ENCODE results near the gene NRG3. TPM values are rescaled to one million over a fixed set of nuclear protein-coding genes. Genes with fewer than 3 reads are reported as not detected.

NRG3 gene
- total RNA-seq, 1 experiment from 2014 or later, result not detected

DNA sequence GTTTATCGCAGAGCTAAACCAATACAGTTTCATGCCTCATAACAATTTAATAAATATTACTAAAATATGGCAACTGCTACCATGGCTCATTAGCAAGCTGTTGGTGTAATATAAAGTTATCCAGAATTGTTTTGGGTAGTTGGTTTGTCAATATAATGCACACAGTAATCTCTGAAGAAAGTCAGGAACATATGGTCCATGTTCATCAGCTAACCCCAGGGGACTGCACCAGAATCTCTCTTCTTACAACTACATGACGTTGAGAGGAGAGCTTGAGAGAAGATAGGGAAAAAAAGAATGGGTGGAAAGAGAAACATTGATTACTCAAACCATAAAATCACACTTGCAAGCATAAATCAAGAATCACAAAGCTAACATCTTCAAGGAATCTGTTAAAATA is 333.7 kb downstream of the NRG3 start:
- ChIA-PET RAD21 (ENCODE audit: low non-redundant PET in 1 of 2, low total read pairs in 2 of 2, uncharacterized antibody in 2 of 2, unreplicated experiment in 2 of 2) (no interaction called here), CTCF (no interaction called here), POLR2A (no interaction called here)
- Histone ChIP-seq H3K4me1 (ENCODE audit: control insufficient read depth in 1 of 2, insufficient read depth in 2 of 2, low read length in 2 of 2) (no peaks in the 10 kb centered on the region), H3K79me2 (ENCODE audit: insufficient read depth, low read length) (no peaks in the 10 kb centered on the region), H3K9me3 (ENCODE audit: control insufficient read depth in 1 of 2, insufficient read depth in 1 of 2, low read depth in 1 of 2, low read length in 2 of 2) (peaks cover 8 to 14% of the 10 kb centered on the region in 2 experiments; a peak in 2 of 4 replicates), H4K20me1 (ENCODE audit: insufficient read depth) (no peaks in the 10 kb centered on the region), H3K36me3 (ENCODE audit: control insufficient read depth in 1 of 2, insufficient read depth in 2 of 2, low read length in 2 of 2) (no peaks in the 10 kb centered on the region), H3K4me3 (replicated peaks in 1 of 2; ENCODE audit: low read depth in 1 of 2, low read length in 2 of 2) (no peak overlapping the region), H3K9me2 (ENCODE audit: insufficient read depth) (no peaks in the 10 kb centered on the region), H2AFZ (ENCODE audit: low read depth, low read length, poor library complexity, severe bottlenecking) (no peak overlapping the region), H3K9ac (ENCODE audit: low read length) (no peak overlapping the region), H3K4me2 (ENCODE audit: low read length) (no peak overlapping the region), H3K27ac (ENCODE audit: low read depth, low read length) (no peak overlapping the region), H3K27me3 (ENCODE audit: insufficient read depth, low read length) (no peaks in the 10 kb centered on the region)
- ATAC-seq, result no peak
- TF ChIP-seq ZNF274 (IDR thresholded peaks at IDR 0.05; ENCODE audit: low read depth, low read length), result no peak
- no peak for TF ChIP-seq CEBPB (IDR thresholded peaks at IDR 0.05; ENCODE audit: low read depth)
- no peak for TF ChIP-seq POLR2AphosphoS5 (IDR thresholded peaks at IDR 0.05; ENCODE audit: low read depth, low read length)
- TF ChIP-seq CBX3 (IDR thresholded peaks at IDR 0.05; ENCODE audit: low read depth), result no peak
- TF ChIP-seq, protein P1, sequence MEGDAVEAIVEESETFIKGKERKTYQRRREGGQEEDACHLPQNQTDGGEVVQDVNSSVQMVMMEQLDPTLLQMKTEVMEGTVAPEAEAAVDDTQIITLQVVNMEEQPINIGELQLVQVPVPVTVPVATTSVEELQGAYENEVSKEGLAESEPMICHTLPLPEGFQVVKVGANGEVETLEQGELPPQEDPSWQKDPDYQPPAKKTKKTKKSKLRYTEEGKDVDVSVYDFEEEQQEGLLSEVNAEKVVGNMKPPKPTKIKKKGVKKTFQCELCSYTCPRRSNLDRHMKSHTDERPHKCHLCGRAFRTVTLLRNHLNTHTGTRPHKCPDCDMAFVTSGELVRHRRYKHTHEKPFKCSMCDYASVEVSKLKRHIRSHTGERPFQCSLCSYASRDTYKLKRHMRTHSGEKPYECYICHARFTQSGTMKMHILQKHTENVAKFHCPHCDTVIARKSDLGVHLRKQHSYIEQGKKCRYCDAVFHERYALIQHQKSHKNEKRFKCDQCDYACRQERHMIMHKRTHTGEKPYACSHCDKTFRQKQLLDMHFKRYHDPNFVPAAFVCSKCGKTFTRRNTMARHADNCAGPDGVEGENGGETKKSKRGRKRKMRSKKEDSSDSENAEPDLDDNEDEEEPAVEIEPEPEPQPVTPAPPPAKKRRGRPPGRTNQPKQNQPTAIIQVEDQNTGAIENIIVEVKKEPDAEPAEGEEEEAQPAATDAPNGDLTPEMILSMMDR (IDR thresholded peaks at IDR 0.05 in 2 of 3, conservative IDR thresholded peaks at IDR 0.05 in 1 of 3; ENCODE audit: borderline replicate concordance in 1 of 3, insufficient read depth in 1 of 3, low read depth in 2 of 3, low read length in 2 of 3), result no peak
- TF ChIP-seq TCF7L2 (IDR thresholded peaks at IDR 0.05; ENCODE audit: borderline replicate concordance, extremely low read depth, insufficient read depth, insufficient read length), result no peak
- TF ChIP-seq POLR2A (IDR thresholded peaks at IDR 0.05; ENCODE audit: borderline replicate concordance, extremely low read depth, insufficient read depth, insufficient read length), result no peak
- no peak for TF ChIP-seq SIN3A (IDR thresholded peaks at IDR 0.05; ENCODE audit: low read depth)
- no peak for TF ChIP-seq EZH2phosphoT487 (IDR thresholded peaks at IDR 0.05; ENCODE audit: borderline replicate concordance)
- no peak for TF ChIP-seq EGR1 (IDR thresholded peaks at IDR 0.05; ENCODE audit: low read depth)
- TF ChIP-seq, protein P2, sequence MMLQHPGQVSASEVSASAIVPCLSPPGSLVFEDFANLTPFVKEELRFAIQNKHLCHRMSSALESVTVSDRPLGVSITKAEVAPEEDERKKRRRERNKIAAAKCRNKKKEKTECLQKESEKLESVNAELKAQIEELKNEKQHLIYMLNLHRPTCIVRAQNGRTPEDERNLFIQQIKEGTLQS (IDR thresholded peaks at IDR 0.05), result no peak
- no peak for TF ChIP-seq SRF (IDR thresholded peaks at IDR 0.05; ENCODE audit: low read depth)
- no peak for DNase-seq (ENCODE audit: low read depth, low spot score)
- BruUV-seq (replicated peaks), result no TSS peak
- intact Hi-C loops (cut with micrococcal nuclease), result no loop called here
